Measurements from ENCODE around the gene PPP2R5E.
"Not testable (repeated sequence)": the region's sequence is repeated elsewhere in the genome, so short reads cannot be mapped to it uniquely, and the experiment has no call there.

The PPP2R5E gene

GRCh38 chr14:63542231-63542999, 762 bp downstream of the PPP2R5E start:
- Mint-ChIP-seq H3K4me3 (peak overlapping the region; percentile 97), H3K4me1 (peaks cover 44% of the 10 kb centered on the region), H3K9me3 (no peaks in the 10 kb centered on the region), H3K27ac (peak overlapping the region; percentile 4), H3K27me3 (no peaks in the 10 kb centered on the region), H3K36me3 (peaks cover 11% of the 10 kb centered on the region)

DNA sequence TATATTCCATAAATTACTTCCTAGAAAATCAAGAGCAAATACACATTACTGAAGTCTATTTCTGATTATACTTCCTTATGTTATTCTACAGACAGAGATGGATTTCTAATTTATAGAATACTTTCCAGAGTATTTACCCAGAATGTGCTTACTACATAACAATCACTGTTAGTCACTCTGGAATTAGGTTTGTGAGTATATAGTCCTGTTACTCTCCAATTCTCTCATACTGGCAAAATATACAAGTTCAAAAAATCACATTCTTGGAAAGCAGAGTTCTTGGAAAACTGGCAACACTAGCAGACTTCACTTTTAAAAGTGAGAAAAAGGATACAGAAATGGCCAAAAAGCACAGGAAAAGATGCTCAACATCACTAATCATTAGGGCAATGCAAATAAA, 7.3 kb downstream of the PPP2R5E start:
- Mint-ChIP-seq H3K27me3 (no peaks in the 10 kb centered on the region), H3K4me1 (peaks cover 48% of the 10 kb centered on the region), H3K4me3 (no peak overlapping the region), H3K36me3 (peaks cover 26% of the 10 kb centered on the region), H3K9me3 (no peaks in the 10 kb centered on the region), H3K27ac (no peak overlapping the region)

DNA sequence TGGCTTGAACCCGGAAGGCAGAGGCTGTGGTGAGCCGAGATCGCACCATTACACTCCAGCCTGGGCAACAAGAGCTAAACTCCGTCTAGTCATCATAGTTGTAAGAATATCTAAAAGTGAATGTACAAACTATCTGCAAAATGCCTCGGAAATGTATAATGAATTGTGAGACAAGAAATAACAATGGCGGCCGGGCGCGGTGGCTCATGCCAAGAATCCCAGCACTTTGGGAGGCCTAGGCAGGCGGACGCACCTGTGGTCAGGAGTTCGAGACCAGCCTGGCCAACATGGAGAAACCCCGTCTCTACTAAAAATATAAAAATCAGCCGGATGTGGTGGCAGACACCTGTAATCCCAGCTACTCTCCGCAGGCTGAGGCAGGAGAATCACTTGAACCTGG, 9.7 kb downstream of the PPP2R5E start:
- H3K27me3 Mint-ChIP-seq = no peaks in the 10 kb centered on the region
- peaks cover 35% of the 10 kb centered on the region for H3K4me1 Mint-ChIP-seq
- no peak overlapping the region for H3K4me3 Mint-ChIP-seq
- no peak overlapping the region for H3K27ac Mint-ChIP-seq
- H3K9me3 Mint-ChIP-seq = no peaks in the 10 kb centered on the region
- H3K36me3 Mint-ChIP-seq = peaks cover 20% of the 10 kb centered on the region

- Mint-ChIP-seq H3K36me3 (peaks cover 28% of the 10 kb centered on the region), H3K27me3 (no peaks in the 10 kb centered on the region), H3K27ac (peak overlapping the region; percentile 52), H3K9me3 (no peaks in the 10 kb centered on the region), H3K4me1 (peaks cover 27% of the 10 kb centered on the region), H3K4me3 (no peak overlapping the region)
Measured at GRCh38 chr14:63524537-63525155, 18.5 kb downstream of the PPP2R5E start.

GRCh38 chr14:63523735-63524426, 19.3 kb downstream of the PPP2R5E start:
- no peak overlapping the region for H3K27ac Mint-ChIP-seq

GRCh38 chr14:63522511-63522910, 20.7 kb downstream of the PPP2R5E start:
- H3K9me3 Mint-ChIP-seq, H3K4me3 Mint-ChIP-seq, H3K27ac Mint-ChIP-seq, H3K27me3 Mint-ChIP-seq: not testable (repeated sequence)
- Mint-ChIP-seq H3K36me3 (peaks cover 28% of the 10 kb centered on the region), H3K4me1 (peaks cover 28% of the 10 kb centered on the region)

More at GRCh38 chr14:63523735-63524426, 19.3 kb downstream of the PPP2R5E start:
- peaks cover 28% of the 10 kb centered on the region for H3K36me3 Mint-ChIP-seq
- H3K9me3 Mint-ChIP-seq = no peaks in the 10 kb centered on the region
- no peak overlapping the region for H3K4me3 Mint-ChIP-seq
- peaks cover 27% of the 10 kb centered on the region for H3K4me1 Mint-ChIP-seq
- no peaks in the 10 kb centered on the region for H3K27me3 Mint-ChIP-seq

GRCh38 chr14:63517354-63517753, 25.8 kb downstream of the PPP2R5E start:
- peaks cover 12% of the 10 kb centered on the region for H3K36me3 Mint-ChIP-seq
- H3K27ac Mint-ChIP-seq = no peak overlapping the region
- H3K4me3 Mint-ChIP-seq = no peak overlapping the region
- H3K9me3 Mint-ChIP-seq = no peaks in the 10 kb centered on the region
- H3K27me3 Mint-ChIP-seq = no peaks in the 10 kb centered on the region
- peaks cover 45% of the 10 kb centered on the region for H3K4me1 Mint-ChIP-seq

DNA sequence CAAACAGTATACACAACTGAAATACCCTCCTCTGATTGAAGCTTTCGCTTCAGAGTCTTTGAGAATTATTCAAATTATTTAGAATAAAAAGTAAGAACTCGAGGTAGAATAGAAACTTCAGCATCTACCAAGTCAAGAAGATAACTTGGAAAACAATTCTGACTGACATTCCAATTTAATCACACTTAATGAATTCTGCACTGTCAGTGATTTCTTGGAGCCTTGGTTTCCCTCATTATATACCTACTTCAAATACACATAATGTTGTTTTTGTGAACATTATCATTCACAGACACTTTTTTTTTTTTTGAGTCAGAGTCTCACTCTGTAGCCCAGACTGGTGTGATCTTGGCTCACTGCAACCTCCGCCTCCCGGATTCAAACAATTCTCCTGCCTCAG, 27.9 kb downstream of the PPP2R5E start:
- H3K27me3 Mint-ChIP-seq = no peaks in the 10 kb centered on the region
- H3K27ac Mint-ChIP-seq = no peak overlapping the region
- no peaks in the 10 kb centered on the region for H3K9me3 Mint-ChIP-seq
- no peak overlapping the region for H3K4me3 Mint-ChIP-seq
- H3K36me3 Mint-ChIP-seq = peaks cover 7% of the 10 kb centered on the region
- H3K4me1 Mint-ChIP-seq = peaks cover 61% of the 10 kb centered on the region

- Mint-ChIP-seq H3K4me3 (no peak overlapping the region), H3K36me3 (peaks cover 3% of the 10 kb centered on the region), H3K9me3 (no peaks in the 10 kb centered on the region), H3K27me3 (no peaks in the 10 kb centered on the region), H3K27ac (no peak overlapping the region), H3K4me1 (peaks cover 68% of the 10 kb centered on the region)
Measured at GRCh38 chr14:63513756-63514155, 29.4 kb downstream of the PPP2R5E start.

- Mint-ChIP-seq H3K36me3 (peaks cover 8% of the 10 kb centered on the region), H3K9me3 (no peaks in the 10 kb centered on the region), H3K27me3 (no peaks in the 10 kb centered on the region), H3K4me3 (no peak overlapping the region), H3K4me1 (peaks cover 77% of the 10 kb centered on the region), H3K27ac (peak overlapping the region; percentile 25)
Measured at GRCh38 chr14:63512861-63513260, 30.3 kb downstream of the PPP2R5E start.

DNA sequence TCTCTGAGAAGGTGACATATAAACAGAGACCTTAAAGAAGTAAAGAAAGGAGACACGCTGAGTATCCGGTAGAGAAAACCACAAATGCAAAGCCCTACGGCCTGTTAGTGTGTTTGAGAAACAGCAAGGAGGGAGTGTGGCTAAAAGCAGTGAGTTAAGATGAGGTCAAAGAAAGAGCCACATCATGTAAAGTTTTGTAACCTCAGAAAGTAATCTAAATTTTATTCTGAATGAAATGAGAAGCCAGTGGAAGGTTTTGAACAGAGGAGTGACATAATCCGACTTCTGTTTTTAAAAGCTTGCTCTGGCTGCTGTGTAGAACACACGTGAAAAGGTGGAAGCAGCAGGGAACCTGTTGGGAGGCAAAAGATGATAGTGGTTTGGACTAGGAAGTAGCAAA, 32.6 kb downstream of the PPP2R5E start:
- Mint-ChIP-seq H3K36me3 (peaks cover 6% of the 10 kb centered on the region), H3K4me1 (peaks cover 66% of the 10 kb centered on the region), H3K4me3 (peak overlapping the region; percentile 49), H3K9me3 (no peaks in the 10 kb centered on the region), H3K27me3 (no peaks in the 10 kb centered on the region), H3K27ac (peak overlapping the region; percentile 39)

- H3K4me1 Mint-ChIP-seq = peaks cover 58% of the 10 kb centered on the region
- peaks cover 8% of the 10 kb centered on the region for H3K36me3 Mint-ChIP-seq
- no peaks in the 10 kb centered on the region for H3K27me3 Mint-ChIP-seq
- H3K9me3 Mint-ChIP-seq = no peaks in the 10 kb centered on the region
- no peak overlapping the region for H3K4me3 Mint-ChIP-seq
- H3K27ac Mint-ChIP-seq = no peak overlapping the region
Measured at GRCh38 chr14:63508033-63508432, 35.1 kb downstream of the PPP2R5E start.

DNA sequence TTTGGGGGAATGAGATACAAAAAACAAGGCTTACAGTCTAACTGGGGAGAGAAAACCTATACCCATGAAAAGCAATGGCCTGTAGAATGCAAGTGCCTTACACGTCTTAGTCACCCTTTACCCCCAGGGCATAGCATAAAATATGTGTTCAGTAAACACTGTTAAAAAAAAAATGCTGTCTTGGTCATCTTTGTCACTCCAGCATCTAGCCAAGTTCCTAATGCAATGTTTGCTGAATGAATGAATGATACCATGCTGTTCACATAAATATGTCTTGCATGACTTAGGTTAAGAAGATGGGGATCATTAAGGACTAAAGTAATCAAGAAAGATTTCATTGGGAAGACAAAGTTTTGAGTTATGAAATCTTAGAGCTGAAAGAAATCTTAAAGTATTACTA, 38.5 kb downstream of the PPP2R5E start:
- H3K36me3 Mint-ChIP-seq = peaks cover 11% of the 10 kb centered on the region
- peaks cover 42% of the 10 kb centered on the region for H3K4me1 Mint-ChIP-seq
- H3K27me3 Mint-ChIP-seq = no peaks in the 10 kb centered on the region
- no peak overlapping the region for H3K27ac Mint-ChIP-seq
- no peak overlapping the region for H3K4me3 Mint-ChIP-seq
- H3K9me3 Mint-ChIP-seq = no peaks in the 10 kb centered on the region

DNA sequence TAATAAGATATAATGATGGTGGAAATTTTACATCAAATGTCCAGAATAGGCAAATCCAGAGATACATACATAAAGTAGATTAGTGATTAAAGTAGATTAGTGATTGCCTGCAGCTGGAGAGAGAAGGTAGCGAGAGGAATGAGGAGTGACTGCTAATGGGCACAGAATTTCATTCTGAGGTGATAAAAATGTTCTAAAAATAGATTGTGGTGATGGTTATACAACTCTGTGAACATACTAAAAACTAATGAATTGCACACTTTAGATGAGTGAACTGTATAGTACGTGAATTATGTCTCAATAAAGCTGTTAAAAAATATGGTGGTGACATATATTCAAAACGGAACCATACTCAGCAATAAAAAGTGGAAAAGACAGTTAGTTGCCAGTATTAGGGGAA, 41.7 kb downstream of the PPP2R5E start:
- Mint-ChIP-seq H3K9me3 (no peaks in the 10 kb centered on the region), H3K4me3 (no peak overlapping the region), H3K36me3 (peaks cover 10% of the 10 kb centered on the region), H3K27ac (no peak overlapping the region), H3K4me1 (peaks cover 53% of the 10 kb centered on the region), H3K27me3 (no peaks in the 10 kb centered on the region)

DNA sequence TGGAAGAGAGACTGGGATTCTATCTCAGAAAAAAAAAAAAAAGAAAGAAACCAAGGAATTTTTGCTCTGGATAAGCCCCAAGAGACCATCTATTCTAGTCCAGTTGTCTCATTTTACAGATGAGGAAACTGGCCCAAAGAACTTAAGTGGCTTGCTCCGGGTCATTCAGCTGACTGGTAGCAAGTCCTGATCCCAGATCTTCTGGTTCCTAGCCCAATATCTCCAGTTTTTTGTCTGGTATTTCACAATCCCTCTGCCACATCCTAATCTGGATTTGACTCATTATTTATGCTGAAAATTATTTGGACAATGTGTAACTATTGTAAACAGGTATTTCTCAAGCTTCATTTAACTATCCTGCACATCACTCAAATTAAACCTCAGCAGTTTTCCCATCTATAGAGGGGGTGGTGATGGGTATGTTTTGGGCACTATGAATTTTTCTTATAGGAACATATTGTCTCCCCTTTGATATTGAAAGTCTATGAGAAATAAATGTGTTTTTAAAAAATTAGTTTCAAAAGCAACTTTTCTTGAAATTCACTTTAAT, 43.4 kb downstream of the PPP2R5E start:
- Mint-ChIP-seq H3K36me3 (peaks cover 7% of the 10 kb centered on the region), H3K4me1 (peaks cover 48% of the 10 kb centered on the region), H3K27me3 (no peaks in the 10 kb centered on the region), H3K27ac (no peak overlapping the region), H3K9me3 (no peaks in the 10 kb centered on the region), H3K4me3 (no peak overlapping the region)
